OCI-LY7 (cell line): ENCODE data around the gene FRMD1. TPM values are rescaled to one million over a fixed set of nuclear protein-coding genes. Genes with fewer than 3 reads are reported as not detected.

Experiments
- BruUV-seq: library from RNA; stranded (reverse); fragments of 400-500 nt; replicated peaks from 2 replicates; lab custom pipeline; 2021; lab: Mats Ljungman, UMichigan
- CTCF ChIA-PET: fragments of 300-600 bp; sonication (Branson Sonifier 250); formaldehyde crosslinking; loops from one replicate; lab custom pipeline; 2022; ENCODE audit warnings: antibody characterized with exemption; ENCODE audit not compliant: unreplicated experiment; lab: Charles Lee
- POLR2A ChIA-PET: fragments of 300-600 bp; sonication (Branson Sonifier 250); formaldehyde crosslinking; loops from one replicate; lab custom pipeline; 2022; ENCODE audit warnings: antibody characterized with exemption; lab: Charles Lee
- DNase-seq: peaks from one replicate; pipeline ENCODE4 v3.0.0-alpha.2; 2015; ENCODE audit warnings: low spot score
- H2AFZ ChIP-seq: fragments of 200-600 bp; sonication (generic), shearing (Covaris generic); 2 replicates; pipeline ENCODE4 v1.6.1; 2014; ENCODE audit warnings: mild to moderate bottlenecking, antibody characterized with exemption, low read length, moderate library complexity
- H3K27ac ChIP-seq: fragments of 200-600 bp; sonication (generic); 2 replicates; pipeline ENCODE4 v1.5.1; 2014; ENCODE audit warnings: mixed run types, low read depth, mild to moderate bottlenecking, moderate library complexity, low read length, inconsistent platforms; ENCODE audit not compliant: poor library complexity, severe bottlenecking
- H3K36me3 ChIP-seq: fragments of 200-600 bp; sonication (generic); 2 replicates; pipeline ENCODE4 v1.6.1; 2014; ENCODE audit warnings: mild to moderate bottlenecking, antibody characterized with exemption, low read length, moderate library complexity, mixed read lengths; ENCODE audit not compliant: insufficient read depth
- H3K4me1 ChIP-seq: fragments of 200-600 bp; sonication (generic); 2 replicates; pipeline ENCODE4 v1.5.1; 2014; ENCODE audit warnings: mild to moderate bottlenecking, low read length; ENCODE audit not compliant: insufficient read depth, poor library complexity, severe bottlenecking
- H3K4me2 ChIP-seq: fragments of 200-600 bp; sonication (generic); 2 replicates; pipeline ENCODE4 v1.6.1; 2014; ENCODE audit warnings: mild to moderate bottlenecking, low read length
- H3K4me3 ChIP-seq: fragments of 200-600 bp; sonication (generic); 2 replicates; pipeline ENCODE4 v1.5.1; 2014; ENCODE audit warnings: mild to moderate bottlenecking, low read depth, low read length; ENCODE audit not compliant: poor library complexity, severe bottlenecking
- H3K79me2 ChIP-seq: fragments of 200-600 bp; sonication (generic); 2 replicates; pipeline ENCODE4 v1.6.1; 2016; ENCODE audit warnings: low read depth, mild to moderate bottlenecking, low read length, moderate library complexity, mixed read lengths; ENCODE audit not compliant: insufficient read depth
- H3K9me2 ChIP-seq: fragments of 200-600 bp; sonication (generic); 2 replicates; pipeline ENCODE4 v1.6.1; 2016; ENCODE audit warnings: mild to moderate bottlenecking, low read length, mixed read lengths; ENCODE audit not compliant: insufficient read depth
- H3K9me3 ChIP-seq: fragments of 200-600 bp; sonication (generic); 2 replicates; pipeline ENCODE4 v1.6.1; 2014; ENCODE audit warnings: mild to moderate bottlenecking, mixed run types, low read length, mixed read lengths
- H4K20me1 ChIP-seq: fragments of 200-600 bp; sonication (generic); 2 replicates; pipeline ENCODE4 v1.6.1; 2014; ENCODE audit warnings: mild to moderate bottlenecking, antibody characterized with exemption, low read length, moderate library complexity, mixed read lengths; ENCODE audit not compliant: insufficient read depth
- EZH2phosphoT487 ChIP-seq: fragments of 200-600 bp; sonication (generic); IDR thresholded peaks from 2 replicates; pipeline ENCODE4 v1.6.1; 2018; ENCODE audit warnings: low read depth, borderline replicate concordance, mild to moderate bottlenecking, mixed run types, antibody characterized with exemption, low read length, moderate library complexity, mixed read lengths
- intact Hi-C: fragments of 100-400 bp; cut with micrococcal nuclease; formaldehyde crosslinking; loops from one replicate; pipeline ENCODE4 v1.10.0; 2022; ENCODE audit not compliant: unreplicated experiment
- total RNA-seq, 2 experiments: library from RNA; depleted of rRNA in 1 of 2; stranded (reverse); fragments of >200 nt in 1 of 2; shearing (Covaris generic) in 1 of 2; gene quantifications; 2 replicates each; pipeline ENCODE4 v1.2.3, GENCODE V29; 2014 to 2022
- TF ChIP-seq, protein P1 (sequence below): fragments of 200-600 bp; sonication (generic); conservative IDR thresholded peaks from 2 replicates; pipeline ENCODE4 v1.5.1; 2014; ENCODE audit warnings: mild to moderate bottlenecking, antibody characterized with exemption, low read length, moderate library complexity, mixed read lengths

FRMD1 gene
- total RNA-seq, 2 experiments from 2014 or later, result not detected

DNA sequence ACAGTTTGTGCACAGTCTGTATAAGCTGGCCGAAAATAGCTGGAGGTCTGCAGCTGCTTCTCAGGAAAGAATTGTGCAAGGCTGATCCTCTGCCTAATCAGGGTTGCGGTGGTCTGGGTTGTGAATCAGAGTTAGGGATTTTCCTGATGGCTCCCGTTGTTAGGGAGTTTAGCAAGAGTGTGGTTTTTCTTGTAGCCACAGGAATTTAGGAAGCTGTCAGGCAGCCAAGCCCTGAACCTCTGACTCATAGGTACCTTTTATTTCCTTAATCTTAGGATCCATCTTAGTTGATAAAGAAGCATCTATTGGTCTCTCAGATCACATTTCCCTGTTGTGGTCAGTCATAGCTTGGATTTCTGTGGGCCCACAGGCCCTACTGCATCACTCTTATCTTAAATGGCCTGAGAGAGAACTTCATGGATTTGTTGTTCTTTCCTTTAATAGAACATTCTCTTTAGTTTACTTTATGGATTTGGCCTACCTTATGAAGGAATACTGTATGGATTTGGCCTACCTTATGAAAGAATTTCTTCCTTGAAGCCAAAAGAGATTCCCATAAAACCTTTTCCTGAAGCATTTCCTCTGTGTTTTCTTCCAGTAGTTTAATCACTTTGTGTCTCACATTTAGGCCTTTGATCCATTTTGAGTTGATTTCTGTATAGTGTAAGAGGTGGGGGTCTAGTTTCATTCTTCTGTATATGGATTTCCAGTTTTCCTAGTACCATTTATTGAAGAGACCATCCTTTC lies 71.2 kb downstream of the FRMD1 start:
- no peaks in the 10 kb centered on the region for H4K20me1 ChIP-seq
- peaks cover 17% of the 10 kb centered on the region; the same call in 1 of the 2 replicates for H3K9me3 ChIP-seq
- DNase-seq, result no peak
- TF ChIP-seq, protein P1, sequence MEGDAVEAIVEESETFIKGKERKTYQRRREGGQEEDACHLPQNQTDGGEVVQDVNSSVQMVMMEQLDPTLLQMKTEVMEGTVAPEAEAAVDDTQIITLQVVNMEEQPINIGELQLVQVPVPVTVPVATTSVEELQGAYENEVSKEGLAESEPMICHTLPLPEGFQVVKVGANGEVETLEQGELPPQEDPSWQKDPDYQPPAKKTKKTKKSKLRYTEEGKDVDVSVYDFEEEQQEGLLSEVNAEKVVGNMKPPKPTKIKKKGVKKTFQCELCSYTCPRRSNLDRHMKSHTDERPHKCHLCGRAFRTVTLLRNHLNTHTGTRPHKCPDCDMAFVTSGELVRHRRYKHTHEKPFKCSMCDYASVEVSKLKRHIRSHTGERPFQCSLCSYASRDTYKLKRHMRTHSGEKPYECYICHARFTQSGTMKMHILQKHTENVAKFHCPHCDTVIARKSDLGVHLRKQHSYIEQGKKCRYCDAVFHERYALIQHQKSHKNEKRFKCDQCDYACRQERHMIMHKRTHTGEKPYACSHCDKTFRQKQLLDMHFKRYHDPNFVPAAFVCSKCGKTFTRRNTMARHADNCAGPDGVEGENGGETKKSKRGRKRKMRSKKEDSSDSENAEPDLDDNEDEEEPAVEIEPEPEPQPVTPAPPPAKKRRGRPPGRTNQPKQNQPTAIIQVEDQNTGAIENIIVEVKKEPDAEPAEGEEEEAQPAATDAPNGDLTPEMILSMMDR, result no peak
- no peak for TF ChIP-seq EZH2phosphoT487
- no peak overlapping the region for H3K27ac ChIP-seq
- no peaks in the 10 kb centered on the region for H3K9me2 ChIP-seq
- ChIA-PET POLR2A (no interaction called here), CTCF (no interaction called here)
- intact Hi-C loops, result no loop called here
- H3K4me1 ChIP-seq, result no peaks in the 10 kb centered on the region
- no peak overlapping the region for H3K4me2 ChIP-seq
- no TSS peak for BruUV-seq
- no peak overlapping the region for H3K4me3 ChIP-seq
- no peak overlapping the region for H2AFZ ChIP-seq
- no peaks in the 10 kb centered on the region for H3K79me2 ChIP-seq
- H3K36me3 ChIP-seq, result no peaks in the 10 kb centered on the region

DNA sequence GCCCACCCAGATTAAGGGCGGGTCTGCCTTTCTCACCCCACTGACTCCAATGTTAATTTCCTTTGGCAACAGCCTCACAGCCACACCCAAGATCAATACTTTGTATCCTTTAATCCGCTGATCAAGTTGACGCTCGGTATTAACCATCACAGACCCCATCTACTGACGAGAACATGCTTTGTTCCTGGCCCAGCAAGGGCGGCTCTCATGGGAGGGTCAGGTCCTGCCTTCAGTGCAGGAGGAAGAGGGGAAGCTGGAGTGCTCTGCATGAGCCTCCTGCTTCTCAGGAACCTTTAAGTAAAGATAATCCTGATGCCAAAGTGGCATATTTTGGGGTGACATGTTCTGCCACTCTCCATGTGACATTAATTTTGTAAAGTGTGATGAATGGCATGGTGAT lies 73.2 kb downstream of the FRMD1 start:
- peaks cover under 1% of the 10 kb centered on the region; the same call in 1 of the 2 replicates for H3K9me3 ChIP-seq
- no TSS peak for BruUV-seq
- no peaks in the 10 kb centered on the region for H3K36me3 ChIP-seq
- DNase-seq, result no peak
- no peak overlapping the region for H2AFZ ChIP-seq
- H4K20me1 ChIP-seq, result no peaks in the 10 kb centered on the region
- no peak overlapping the region for H3K4me3 ChIP-seq
- no peaks in the 10 kb centered on the region for H3K4me1 ChIP-seq
- no peak overlapping the region for H3K27ac ChIP-seq
- TF ChIP-seq, protein P1, result no peak
- no peak for TF ChIP-seq EZH2phosphoT487
- no peaks in the 10 kb centered on the region for H3K79me2 ChIP-seq
- ChIA-PET CTCF (no interaction called here), POLR2A (no interaction called here)
- no peaks in the 10 kb centered on the region for H3K9me2 ChIP-seq
- intact Hi-C loops, result no loop called here
- no peak overlapping the region for H3K4me2 ChIP-seq

DNA sequence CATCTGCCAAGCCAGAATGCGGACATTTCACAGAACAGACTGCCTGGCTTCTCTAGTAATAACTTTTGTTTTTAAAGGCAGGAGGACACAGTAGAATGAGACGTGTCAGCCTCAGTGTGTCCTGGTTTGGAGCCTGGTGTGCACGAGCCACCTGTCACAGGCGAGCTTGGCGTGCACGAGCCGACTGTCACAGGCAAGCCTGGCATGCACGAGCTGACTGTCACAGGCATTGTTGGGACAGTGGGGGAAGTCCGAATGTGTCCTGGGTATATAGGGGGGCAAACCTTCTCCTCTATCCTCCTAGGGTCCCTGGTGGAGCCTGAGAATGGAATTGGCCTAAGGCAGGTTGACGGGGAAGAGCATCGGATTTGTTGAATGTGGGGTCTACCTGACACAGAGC lies 74.1 kb downstream of the FRMD1 start:
- no peaks in the 10 kb centered on the region for H3K79me2 ChIP-seq
- H3K9me3 ChIP-seq, result no peaks in the 10 kb centered on the region
- H2AFZ ChIP-seq, result no peak overlapping the region
- BruUV-seq, result no TSS peak
- POLR2A ChIA-PET, result no interaction called here
- H3K4me3 ChIP-seq, result no peak overlapping the region
- H3K9me2 ChIP-seq, result no peaks in the 10 kb centered on the region
- no peak overlapping the region for H3K4me2 ChIP-seq
- no peaks in the 10 kb centered on the region for H3K4me1 ChIP-seq
- H3K27ac ChIP-seq, result no peak overlapping the region
- no peaks in the 10 kb centered on the region for H3K36me3 ChIP-seq
- intact Hi-C loops, result no loop called here
- no peak for DNase-seq
- H4K20me1 ChIP-seq, result no peaks in the 10 kb centered on the region
- CTCF ChIA-PET, result no interaction called here
- no peak for TF ChIP-seq EZH2phosphoT487
- TF ChIP-seq, protein P1, result no peak
